PFSK-1 (cell line): Measurements from ENCODE around the gene FHL3.

Experiments
- POLR2AphosphoS5 ChIP-seq: IDR thresholded peaks from 2 replicates; pipeline ENCODE4 v1.6.1; 2012; ENCODE audit warnings: low read depth, mild to moderate bottlenecking, control low read depth, low read length, moderate library complexity
- TAF1 ChIP-seq: IDR thresholded peaks from 2 replicates; pipeline ENCODE4 v1.6.1; 2012; ENCODE audit warnings: low read length, control low read depth, borderline replicate concordance; ENCODE audit not compliant: insufficient read depth
- TF ChIP-seq, protein P1 (sequence below), 2 experiments: IDR thresholded peaks; 2 replicates each; pipeline versions ENCODE4 v1.6.1 to v1.8.0; 2011 to 2012; ENCODE audit warnings: low read depth in 2 of 2, low read length in 2 of 2, control low read depth in 1 of 2, inconsistent platforms in 1 of 2, mild to moderate bottlenecking in 1 of 2, moderate library complexity in 1 of 2; ENCODE audit not compliant: insufficient read depth in 1 of 2

GRCh38 chr1:38000233-38000528, 5.1 kb downstream of the FHL3 start:
- TF ChIP-seq TAF1, result no peak
- TF ChIP-seq, protein P1, sequence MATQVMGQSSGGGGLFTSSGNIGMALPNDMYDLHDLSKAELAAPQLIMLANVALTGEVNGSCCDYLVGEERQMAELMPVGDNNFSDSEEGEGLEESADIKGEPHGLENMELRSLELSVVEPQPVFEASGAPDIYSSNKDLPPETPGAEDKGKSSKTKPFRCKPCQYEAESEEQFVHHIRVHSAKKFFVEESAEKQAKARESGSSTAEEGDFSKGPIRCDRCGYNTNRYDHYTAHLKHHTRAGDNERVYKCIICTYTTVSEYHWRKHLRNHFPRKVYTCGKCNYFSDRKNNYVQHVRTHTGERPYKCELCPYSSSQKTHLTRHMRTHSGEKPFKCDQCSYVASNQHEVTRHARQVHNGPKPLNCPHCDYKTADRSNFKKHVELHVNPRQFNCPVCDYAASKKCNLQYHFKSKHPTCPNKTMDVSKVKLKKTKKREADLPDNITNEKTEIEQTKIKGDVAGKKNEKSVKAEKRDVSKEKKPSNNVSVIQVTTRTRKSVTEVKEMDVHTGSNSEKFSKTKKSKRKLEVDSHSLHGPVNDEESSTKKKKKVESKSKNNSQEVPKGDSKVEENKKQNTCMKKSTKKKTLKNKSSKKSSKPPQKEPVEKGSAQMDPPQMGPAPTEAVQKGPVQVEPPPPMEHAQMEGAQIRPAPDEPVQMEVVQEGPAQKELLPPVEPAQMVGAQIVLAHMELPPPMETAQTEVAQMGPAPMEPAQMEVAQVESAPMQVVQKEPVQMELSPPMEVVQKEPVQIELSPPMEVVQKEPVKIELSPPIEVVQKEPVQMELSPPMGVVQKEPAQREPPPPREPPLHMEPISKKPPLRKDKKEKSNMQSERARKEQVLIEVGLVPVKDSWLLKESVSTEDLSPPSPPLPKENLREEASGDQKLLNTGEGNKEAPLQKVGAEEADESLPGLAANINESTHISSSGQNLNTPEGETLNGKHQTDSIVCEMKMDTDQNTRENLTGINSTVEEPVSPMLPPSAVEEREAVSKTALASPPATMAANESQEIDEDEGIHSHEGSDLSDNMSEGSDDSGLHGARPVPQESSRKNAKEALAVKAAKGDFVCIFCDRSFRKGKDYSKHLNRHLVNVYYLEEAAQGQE (IDR thresholded peaks at IDR 0.05; ENCODE audit: insufficient read depth in 1 of 2, low read depth in 2 of 2, low read length in 2 of 2), result no peak
- TF ChIP-seq POLR2AphosphoS5, result no peak
